IMR-90 (cell line): ENCODE results near the gene ZNF385D. TPM values are rescaled to one million over a fixed set of nuclear protein-coding genes. Genes with fewer than 3 reads are reported as not detected.

Experiments
- ATAC-seq: fragments of 200-7000 bp; cut with Tn5 transposase; 2 replicates; pipeline ENCODE4 v1.9.1; 2020; ENCODE audit warnings: low read depth, mild to moderate bottlenecking, moderate library complexity
- BruUV-seq: library from RNA; stranded (reverse); fragments of 400-500 nt; replicated peaks from 2 replicates; lab custom pipeline; 2021; lab: Mats Ljungman, UMichigan
- CTCF ChIA-PET: fragments of 300-600 bp; formaldehyde crosslinking; extraction: SDS; loops from one replicate; lab custom pipeline; 2021; ENCODE audit warnings: antibody characterized with exemption; lab: Yijun Ruan, JAX
- POLR2A ChIA-PET: fragments of 300-600 bp; sonication (Branson Sonifier 250); formaldehyde crosslinking; loops from one replicate; lab custom pipeline; 2022; ENCODE audit warnings: antibody characterized with exemption; ENCODE audit not compliant: unreplicated experiment; lab: Charles Lee
- DNase-seq: peaks from one replicate; pipeline ENCODE4 v3.0.0; 2013
- H2AFZ ChIP-seq: replicated peaks from 2 replicates; pipeline ENCODE3; 2013; ENCODE audit warnings: low read length, mild to moderate bottlenecking; ENCODE audit not compliant: poor library complexity
- H2AK5ac ChIP-seq: 2 replicates; pipeline ENCODE4 v1.6.1; 2013; ENCODE audit warnings: low read depth, low read length, inconsistent platforms
- H2AK9ac ChIP-seq: replicated peaks from 2 replicates; pipeline ENCODE3; 2013; ENCODE audit warnings: mild to moderate bottlenecking, low read depth, low read length, moderate library complexity; ENCODE audit not compliant: poor library complexity
- H2BK120ac ChIP-seq: 2 replicates; pipeline ENCODE4 v1.6.1; 2013; ENCODE audit warnings: low read depth, low read length, inconsistent platforms
- H2BK15ac ChIP-seq: 3 replicates; pipeline ENCODE4 v1.6.1; 2013; ENCODE audit warnings: low read depth, low read length, inconsistent platforms
- H2BK20ac ChIP-seq: 2 replicates; pipeline ENCODE4 v1.6.1; 2013; ENCODE audit warnings: low read depth, mild to moderate bottlenecking, inconsistent platforms, low read length, moderate library complexity
- H2BK5ac ChIP-seq: 2 replicates; pipeline ENCODE4 v1.6.1; 2013; ENCODE audit warnings: mild to moderate bottlenecking, low read depth, low read length, inconsistent platforms; ENCODE audit not compliant: poor library complexity, severe bottlenecking
- H3K14ac ChIP-seq: replicated peaks from 2 replicates; pipeline ENCODE4 v1.6.1; 2013; ENCODE audit warnings: low read depth, low read length, inconsistent platforms
- H3K18ac ChIP-seq: 2 replicates; pipeline ENCODE4 v1.6.1; 2013; ENCODE audit warnings: low read depth, low read length, control low read depth
- H3K23ac ChIP-seq: 2 replicates; pipeline ENCODE4 v1.6.1; 2013; ENCODE audit warnings: low read depth, low read length, inconsistent platforms
- H3K27ac ChIP-seq: 2 replicates; pipeline ENCODE4 v1.5.1; 2013; ENCODE audit warnings: mild to moderate bottlenecking, control low read depth, low read length; ENCODE audit not compliant: insufficient read depth
- H3K27me3 ChIP-seq: 2 replicates; pipeline ENCODE4 v1.6.1; 2013; ENCODE audit warnings: low read length; ENCODE audit not compliant: control insufficient read depth, insufficient read depth
- H3K36me3 ChIP-seq: 2 replicates; pipeline ENCODE4 v1.6.1; 2013; ENCODE audit warnings: low read length, mixed read lengths; ENCODE audit not compliant: control insufficient read depth, insufficient read depth
- H3K4ac ChIP-seq: 2 replicates; pipeline ENCODE4 v1.6.1; 2013; ENCODE audit warnings: low read depth, low read length, inconsistent platforms
- H3K4me1 ChIP-seq: 2 replicates; pipeline ENCODE4 v1.6.1; 2013; ENCODE audit warnings: low read length, mixed read lengths; ENCODE audit not compliant: control insufficient read depth, insufficient read depth
- H3K4me2 ChIP-seq: 2 replicates; pipeline ENCODE4 v1.6.1; 2013; ENCODE audit warnings: low read depth, mild to moderate bottlenecking, control low read depth, low read length, moderate library complexity
- H3K4me3 ChIP-seq: 2 replicates; pipeline ENCODE4 v1.5.1; 2013; ENCODE audit warnings: low read depth, mild to moderate bottlenecking, control low read depth, low read length, moderate library complexity; ENCODE audit not compliant: insufficient read depth
- H3K56ac ChIP-seq: 2 replicates; pipeline ENCODE4 v1.6.1; 2013; ENCODE audit warnings: low read length, inconsistent platforms; ENCODE audit not compliant: insufficient read depth; ENCODE audit errors: extremely low read depth
- H3K79me1 ChIP-seq, 2 experiments: 2 replicates each; pipeline ENCODE4 v1.6.1; 2013; ENCODE audit warnings: low read length in 2 of 2, inconsistent platforms in 1 of 2, low read depth in 1 of 2
- H3K9ac ChIP-seq: 2 replicates; pipeline ENCODE4 v1.6.1; 2013; ENCODE audit warnings: low read depth, low read length, control low read depth
- H3K9me1 ChIP-seq: 2 replicates; pipeline ENCODE4 v1.6.1; 2013; ENCODE audit warnings: low read length, inconsistent platforms; ENCODE audit not compliant: insufficient read depth
- H3K9me3 ChIP-seq: 2 replicates; pipeline ENCODE4 v1.6.1; 2013; ENCODE audit warnings: low read length; ENCODE audit not compliant: control insufficient read depth, insufficient read depth
- H4K20me1 ChIP-seq: 2 replicates; pipeline ENCODE4 v1.6.1; 2013; ENCODE audit warnings: low read length, inconsistent platforms; ENCODE audit not compliant: insufficient read depth
- H4K5ac ChIP-seq: 2 replicates; pipeline ENCODE4 v1.6.1; 2013; ENCODE audit warnings: mild to moderate bottlenecking, low read depth, low read length, control low read depth
- H4K8ac ChIP-seq, 2 experiments: 2 replicates each; pipeline ENCODE4 v1.6.1; 2013; ENCODE audit warnings: low read depth in 2 of 2, low read length in 2 of 2, control low read depth in 1 of 2, inconsistent platforms in 1 of 2
- H4K91ac ChIP-seq: 2 replicates; pipeline ENCODE4 v1.6.1; 2013; ENCODE audit warnings: low read depth, low read length, inconsistent platforms; ENCODE audit not compliant: insufficient read depth
- BHLHE40 ChIP-seq: fragments of 150-350 bp; IDR thresholded peaks from 2 replicates; pipeline ENCODE4 v1.6.1; 2016; ENCODE audit warnings: mild to moderate bottlenecking, low read depth, low read length
- CEBPB ChIP-seq: IDR thresholded peaks from 2 replicates; pipeline ENCODE4 v1.6.1; 2012; ENCODE audit warnings: low read depth, low read length, improper control_type of control experiment
- CHD1 ChIP-seq: IDR thresholded peaks from 2 replicates; pipeline ENCODE4 v1.6.1; 2012; ENCODE audit warnings: low read depth, low read length, improper control_type of control experiment
- CTCF ChIP-seq: conservative IDR thresholded peaks from 2 replicates; pipeline ENCODE4 v1.5.1; 2012; ENCODE audit warnings: mild to moderate bottlenecking, low read depth, low read length, improper control_type of control experiment
- ELK1 ChIP-seq: fragments of 150-350 bp; IDR thresholded peaks from 2 replicates; pipeline ENCODE4 v1.6.1; 2016; ENCODE audit warnings: low read depth, mild to moderate bottlenecking, low read length, moderate library complexity, borderline replicate concordance
- FOS ChIP-seq: fragments of 150-350 bp; IDR thresholded peaks from 2 replicates; pipeline ENCODE4 v1.6.1; 2016; ENCODE audit warnings: low read depth, low read length
- MAFK ChIP-seq: IDR thresholded peaks from 2 replicates; pipeline ENCODE4 v1.6.1; 2012; ENCODE audit warnings: low read depth, low read length, improper control_type of control experiment
- MAZ ChIP-seq: IDR thresholded peaks from 2 replicates; pipeline ENCODE4 v1.6.1; 2012; ENCODE audit warnings: low read depth, mild to moderate bottlenecking, low read length, improper control_type of control experiment, moderate library complexity, borderline replicate concordance
- MXI1 ChIP-seq: IDR thresholded peaks from 2 replicates; pipeline ENCODE4 v1.6.1; 2012; ENCODE audit warnings: low read depth, mild to moderate bottlenecking, low read length, moderate library complexity, borderline replicate concordance
- NFE2L2 ChIP-seq: fragments of 150-350 bp; IDR thresholded peaks from 2 replicates; pipeline ENCODE4 v1.6.1; 2016; ENCODE audit warnings: low read depth, mild to moderate bottlenecking, low read length
- POLR2A ChIP-seq: IDR thresholded peaks from 2 replicates; pipeline ENCODE4 v1.6.1; 2012; ENCODE audit warnings: mild to moderate bottlenecking, low read depth, low read length
- RAD21 ChIP-seq: IDR thresholded peaks from 2 replicates; pipeline ENCODE4 v1.6.1; 2012; ENCODE audit warnings: low read length, improper control_type of control experiment
- RCOR1 ChIP-seq: IDR thresholded peaks from 2 replicates; pipeline ENCODE4 v1.6.1; 2012; ENCODE audit warnings: mild to moderate bottlenecking, low read length, improper control_type of control experiment; ENCODE audit not compliant: insufficient replicate concordance
- RFX5 ChIP-seq: IDR thresholded peaks from 2 replicates; pipeline ENCODE4 v1.8.0; 2012; ENCODE audit warnings: low read depth, mild to moderate bottlenecking, low read length, moderate library complexity
- SMC3 ChIP-seq: fragments of 150-350 bp; IDR thresholded peaks from 2 replicates; pipeline ENCODE4 v1.6.1; 2016; ENCODE audit warnings: low read depth, mild to moderate bottlenecking, antibody characterized with exemption, low read length, moderate library complexity
- USF2 ChIP-seq: fragments of 150-350 bp; IDR thresholded peaks from 2 replicates; pipeline ENCODE4 v1.6.1; 2017; ENCODE audit warnings: mild to moderate bottlenecking, antibody characterized with exemption, low read length, low read depth
- WGBS, 2 experiments: methylation state at CpG; one replicate each; pipeline versions ENCODE4 v1.1.5 to v1.1.7; 2013; ENCODE audit warnings: missing lambda C conversion rate in 2 of 2; ENCODE audit not compliant: insufficient read length in 1 of 2; ENCODE audit errors: extremely low coverage in 2 of 2; 5-methylcytosine and 5-hydroxymethylcytosine counted together
- dilution Hi-C: fragments of 300-500 bp; cut with HindIII; formaldehyde crosslinking; loops from one replicate; pipeline ENCODE4 v1.14.3; 2018; ENCODE audit warnings: low sequenced_read_pairs; ENCODE audit not compliant: unreplicated experiment
- in situ Hi-C: fragments of 300-500 bp; cut with MboI; formaldehyde crosslinking; loops from 3 replicates; pipeline ENCODE4 v1.14.3; 2019; ENCODE audit warnings: low sequenced_read_pairs, inconsistent platforms, mixed read lengths
- intact Hi-C: fragments of 100-400 bp; cut with micrococcal nuclease; formaldehyde crosslinking; loops from 2 replicates; pipeline ENCODE4 v1.10.0; 2022
- polyA plus RNA-seq, 3 experiments: library from polyadenylated mRNA; depleted of rRNA; stranded (reverse); fragments of >200 nt; gene quantifications; 2 replicates each; pipeline ENCODE4 v1.2.3, GENCODE V29; 2012; ENCODE audit warnings: low replicate concordance in 1 of 3
- total RNA-seq: library from RNA; depleted of rRNA; stranded (reverse); fragments of >200 nt; gene quantifications from 2 replicates; pipeline ENCODE4 v1.2.3, GENCODE V29; 2012

Gene ZNF385D
- total and polyA plus RNA-seq, 2 of the 4 experiments (the other 2 are of a cell fraction): 0.18 to 2.4 TPM

- no peak overlapping the region for H3K56ac ChIP-seq
- H3K9me1 ChIP-seq: no peaks in the 10 kb centered on the region
- no peak overlapping the region for H2BK20ac ChIP-seq
- no peaks in the 10 kb centered on the region for H3K79me1 ChIP-seq
- in situ Hi-C loops (no loop called here), dilution Hi-C loops (no loop called here), intact Hi-C loops (no loop called here)
- TF ChIP-seq NFE2L2 (no peak), MAFK (no peak), RFX5 (no peak), USF2 (no peak), CEBPB (no peak), CHD1 (no peak), ELK1 (no peak), RAD21 (no peak), MAZ (no peak), POLR2A (no peak), SMC3 (no peak), BHLHE40 (no peak), MXI1 (no peak), RCOR1 (no peak), CTCF (no peak), FOS (no peak)
- no peak overlapping the region for H4K8ac ChIP-seq
- H2BK120ac ChIP-seq: no peak overlapping the region
- no peak overlapping the region for H2AK5ac ChIP-seq
- H2BK5ac ChIP-seq: no peak overlapping the region
- H3K27me3 ChIP-seq: no peaks in the 10 kb centered on the region
- no peak overlapping the region for H3K18ac ChIP-seq
- H3K4me3 ChIP-seq: no peak overlapping the region
- H3K4ac ChIP-seq: no peak overlapping the region
- H3K14ac ChIP-seq: no peak overlapping the region
- no peak overlapping the region for H3K4me2 ChIP-seq
- H3K23ac ChIP-seq: no peak overlapping the region
- no peak overlapping the region for H4K5ac ChIP-seq
- POLR2A ChIA-PET: no interaction called here
- DNase-seq (no peak), ATAC-seq (no peak)
- no peaks in the 10 kb centered on the region for H3K9me3 ChIP-seq
- no TSS peak for BruUV-seq
- H3K36me3 ChIP-seq: no peaks in the 10 kb centered on the region
- no peaks in the 10 kb centered on the region for H4K20me1 ChIP-seq
- no peak overlapping the region for H2AFZ ChIP-seq
- H3K4me1 ChIP-seq: no peaks in the 10 kb centered on the region
- no peak overlapping the region for H2AK9ac ChIP-seq
- H3K27ac ChIP-seq: no peak overlapping the region
- H2BK15ac ChIP-seq: no peak overlapping the region
- no CpG with 5 or more reads among the region's 4 CpGs for WGBS, 2 experiments
- CTCF ChIA-PET: no interaction called here
- H4K91ac ChIP-seq: no peak overlapping the region
- H3K9ac ChIP-seq: no peak overlapping the region
Measured at GRCh38 chr3:21426920-21427319, 324.1 kb downstream of the ZNF385D start.
